ENCODE measurements around the gene TRIOBP. TPM values are rescaled to one million over a fixed set of nuclear protein-coding genes. Genes with fewer than 3 reads are reported as not detected.

TRIOBP gene
- total RNA-seq, 1 donor from 2014 or later, result 53.2 TPM

- H3K4me3 Mint-ChIP-seq, result no peak overlapping the region
- DNase-seq (ENCODE audit: low read depth, low spot score), result no peak
- no peak overlapping the region for H3K27ac Mint-ChIP-seq (ENCODE audit: unreplicated experiment)
- no peaks in the 10 kb centered on the region for H3K9me3 Mint-ChIP-seq
- no peak for TF ChIP-seq CTCF (conservative IDR thresholded peaks at IDR 0.05)
- H3K27me3 Mint-ChIP-seq (ENCODE audit: low read depth), result no peaks in the 10 kb centered on the region
- no peaks in the 10 kb centered on the region for H3K36me3 Mint-ChIP-seq (ENCODE audit: low read depth)
- H3K4me1 Mint-ChIP-seq, result peaks cover under 1% of the 10 kb centered on the region
Observed at GRCh38 chr22:37757663-37758062, 60.8 kb downstream of the TRIOBP start.

- Mint-ChIP-seq H3K36me3 (ENCODE audit: low read depth) (no peaks in the 10 kb centered on the region), H3K27me3 (ENCODE audit: low read depth) (no peaks in the 10 kb centered on the region), H3K9me3 (no peaks in the 10 kb centered on the region), H3K4me3 (no peak overlapping the region), H3K27ac (ENCODE audit: unreplicated experiment) (no peak overlapping the region), H3K4me1 (no peaks in the 10 kb centered on the region)
- no peak for DNase-seq (ENCODE audit: low read depth, low spot score)
- no peak for TF ChIP-seq CTCF (conservative IDR thresholded peaks at IDR 0.05)
Observed at GRCh38 chr22:37758694-37759093, 61.8 kb downstream of the TRIOBP start.

- DNase-seq (ENCODE audit: low read depth, low spot score), result no peak
- Mint-ChIP-seq H3K9me3 (no peaks in the 10 kb centered on the region), H3K4me3 (no peak overlapping the region), H3K27ac (ENCODE audit: unreplicated experiment) (no peak overlapping the region), H3K27me3 (ENCODE audit: low read depth) (no peaks in the 10 kb centered on the region), H3K4me1 (no peaks in the 10 kb centered on the region), H3K36me3 (ENCODE audit: low read depth) (no peaks in the 10 kb centered on the region)
- TF ChIP-seq CTCF (conservative IDR thresholded peaks at IDR 0.05), result no peak
Observed at GRCh38 chr22:37759281-37759680, 62.4 kb downstream of the TRIOBP start.

GRCh38 chr22:37760152-37760551 is 63.3 kb downstream of the TRIOBP start:
- DNase-seq (ENCODE audit: low read depth, low spot score), result no peak
- H3K9me3 Mint-ChIP-seq, result no peaks in the 10 kb centered on the region
- no peak for TF ChIP-seq CTCF (conservative IDR thresholded peaks at IDR 0.05)
- peaks cover 1% of the 10 kb centered on the region for H3K36me3 Mint-ChIP-seq (ENCODE audit: low read depth)
- H3K27me3 Mint-ChIP-seq (ENCODE audit: low read depth), result no peaks in the 10 kb centered on the region
- H3K4me1 Mint-ChIP-seq, result no peaks in the 10 kb centered on the region
- no peak overlapping the region for H3K4me3 Mint-ChIP-seq
- H3K27ac Mint-ChIP-seq (ENCODE audit: unreplicated experiment), result no peak overlapping the region

GRCh38 chr22:37762389-37762836 is 65.6 kb downstream of the TRIOBP start:
- TF ChIP-seq CTCF (conservative IDR thresholded peaks at IDR 0.05), result no peak
- H3K4me3 Mint-ChIP-seq, result no peak overlapping the region
- no peak for DNase-seq (ENCODE audit: low read depth, low spot score)
- H3K36me3 Mint-ChIP-seq (ENCODE audit: low read depth), result peaks cover 2% of the 10 kb centered on the region
- no peaks in the 10 kb centered on the region for H3K9me3 Mint-ChIP-seq
- H3K27me3 Mint-ChIP-seq (ENCODE audit: low read depth), result no peaks in the 10 kb centered on the region
- no peaks in the 10 kb centered on the region for H3K4me1 Mint-ChIP-seq
- no peak overlapping the region for H3K27ac Mint-ChIP-seq (ENCODE audit: unreplicated experiment)

GRCh38 chr22:37763012-37763411 is 66.2 kb downstream of the TRIOBP start:
- no peak for TF ChIP-seq CTCF (conservative IDR thresholded peaks at IDR 0.05)
- H3K4me1 Mint-ChIP-seq, result no peaks in the 10 kb centered on the region
- no peak overlapping the region for H3K4me3 Mint-ChIP-seq
- peaks cover 2% of the 10 kb centered on the region for H3K36me3 Mint-ChIP-seq (ENCODE audit: low read depth)
- H3K27me3 Mint-ChIP-seq (ENCODE audit: low read depth), result no peaks in the 10 kb centered on the region
- no peak overlapping the region for H3K27ac Mint-ChIP-seq (ENCODE audit: unreplicated experiment)
- DNase-seq (ENCODE audit: low read depth, low spot score), result no peak
- no peaks in the 10 kb centered on the region for H3K9me3 Mint-ChIP-seq
